ENCODE data around the gene VSNL1. TPM values are rescaled to one million over a fixed set of nuclear protein-coding genes. Genes with fewer than 3 reads are reported as not detected.

Gene VSNL1
- total RNA-seq, 1 donor from 2014 or later, result 0.13 TPM

- no peak for TF ChIP-seq CTCF (IDR thresholded peaks at IDR 0.05; ENCODE audit: insufficient read depth, low read length, poor library complexity, severe bottlenecking)
- Histone ChIP-seq H3K4me3 (ENCODE audit: low read depth, low read length) (no peak overlapping the region), H3K36me3 (ENCODE audit: control insufficient read depth, insufficient read depth, low read length) (no peaks in the 10 kb centered on the region), H3K27me3 (ENCODE audit: control insufficient read depth, insufficient read depth, low read length) (no peaks in the 10 kb centered on the region)
- no peak for DNase-seq (ENCODE audit: low read depth)
Measured at GRCh38 chr2:17600556-17601204, 60.2 kb downstream of the VSNL1 start.

GRCh38 chr2:17604050-17604449 is 63.6 kb downstream of the VSNL1 start:
- no peak for TF ChIP-seq CTCF (IDR thresholded peaks at IDR 0.05; ENCODE audit: insufficient read depth, low read length, poor library complexity, severe bottlenecking)
- H3K27me3 ChIP-seq (ENCODE audit: control insufficient read depth, insufficient read depth, low read length), result no peaks in the 10 kb centered on the region
- H3K4me3 ChIP-seq (ENCODE audit: low read depth, low read length), result no peak overlapping the region
- DNase-seq (ENCODE audit: low read depth), result no peak
- no peaks in the 10 kb centered on the region for H3K36me3 ChIP-seq (ENCODE audit: control insufficient read depth, insufficient read depth, low read length)

DNA sequence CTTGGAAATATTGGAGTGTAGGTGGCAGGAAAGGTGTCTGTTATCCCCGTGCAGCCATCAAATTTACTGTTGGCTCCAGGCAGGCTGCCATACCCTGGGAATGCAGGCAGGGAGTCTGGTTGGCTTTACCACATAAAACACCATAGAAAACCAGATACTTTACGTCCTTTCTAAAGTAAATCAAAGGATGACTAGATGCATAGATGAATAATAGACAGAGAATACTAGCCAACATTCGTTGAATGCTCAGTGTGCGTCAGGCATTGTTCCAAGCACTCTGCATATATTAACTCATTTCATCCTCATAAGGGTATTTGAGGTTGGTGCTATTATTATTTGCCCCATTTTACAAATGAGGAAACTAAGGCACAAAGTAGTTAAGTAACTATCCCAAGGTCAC is 65.2 kb downstream of the VSNL1 start:
- no peaks in the 10 kb centered on the region for H3K27me3 ChIP-seq (ENCODE audit: control insufficient read depth, insufficient read depth, low read length)
- TF ChIP-seq CTCF (IDR thresholded peaks at IDR 0.05; ENCODE audit: insufficient read depth, low read length, poor library complexity, severe bottlenecking), result no peak
- no peaks in the 10 kb centered on the region for H3K36me3 ChIP-seq (ENCODE audit: control insufficient read depth, insufficient read depth, low read length)
- no peak for DNase-seq (ENCODE audit: low read depth)
- no peak overlapping the region for H3K4me3 ChIP-seq (ENCODE audit: low read depth, low read length)

DNA sequence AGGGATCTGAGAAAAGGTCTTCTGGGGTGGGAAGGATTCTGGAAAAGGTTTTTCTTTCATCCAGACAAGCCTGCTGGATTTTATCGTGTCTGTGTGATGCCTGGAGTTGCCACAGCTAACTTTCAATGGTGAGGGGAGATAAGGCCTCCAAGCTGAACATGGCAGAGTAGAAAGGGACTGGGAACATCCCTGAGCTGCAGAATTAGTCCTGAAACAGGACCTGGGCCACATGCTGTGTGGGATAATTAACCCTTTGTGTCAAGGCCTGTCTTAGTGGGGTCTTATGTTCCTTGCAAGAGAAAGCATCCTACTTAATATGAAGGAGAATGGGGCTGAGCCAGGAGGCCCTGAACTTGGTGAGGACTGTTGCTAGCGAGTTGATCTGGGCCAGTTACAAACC is 66.4 kb downstream of the VSNL1 start:
- no peaks in the 10 kb centered on the region for H3K27me3 ChIP-seq (ENCODE audit: control insufficient read depth, insufficient read depth, low read length)
- DNase-seq (ENCODE audit: low read depth), result no peak
- H3K4me3 ChIP-seq (ENCODE audit: low read depth, low read length), result no peak overlapping the region
- H3K36me3 ChIP-seq (ENCODE audit: control insufficient read depth, insufficient read depth, low read length), result no peaks in the 10 kb centered on the region
- no peak for TF ChIP-seq CTCF (IDR thresholded peaks at IDR 0.05; ENCODE audit: insufficient read depth, low read length, poor library complexity, severe bottlenecking)

DNA sequence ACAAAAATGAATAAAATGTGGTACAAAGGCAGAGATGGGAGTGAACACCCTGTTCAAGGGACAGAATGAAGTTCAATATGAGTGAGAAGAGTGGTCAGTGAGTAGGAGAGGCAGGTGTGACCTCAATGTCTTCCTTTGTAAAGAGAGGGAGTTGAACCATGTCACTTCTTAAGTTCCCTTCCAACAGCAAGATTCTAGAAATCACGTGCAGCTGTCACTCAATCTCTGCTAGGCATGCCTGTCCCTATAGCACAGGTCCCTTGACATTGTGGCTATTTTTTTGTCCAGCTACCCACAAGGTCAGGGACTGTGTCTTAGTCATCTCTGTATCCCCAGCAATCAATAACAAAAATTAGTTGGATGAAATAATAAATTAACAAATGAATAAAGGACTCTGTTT is 66.9 kb downstream of the VSNL1 start:
- H3K4me3 ChIP-seq (ENCODE audit: low read depth, low read length), result no peak overlapping the region
- TF ChIP-seq CTCF (IDR thresholded peaks at IDR 0.05; ENCODE audit: insufficient read depth, low read length, poor library complexity, severe bottlenecking), result no peak
- no peaks in the 10 kb centered on the region for H3K36me3 ChIP-seq (ENCODE audit: control insufficient read depth, insufficient read depth, low read length)
- no peak for DNase-seq (ENCODE audit: low read depth)
- no peaks in the 10 kb centered on the region for H3K27me3 ChIP-seq (ENCODE audit: control insufficient read depth, insufficient read depth, low read length)

DNA sequence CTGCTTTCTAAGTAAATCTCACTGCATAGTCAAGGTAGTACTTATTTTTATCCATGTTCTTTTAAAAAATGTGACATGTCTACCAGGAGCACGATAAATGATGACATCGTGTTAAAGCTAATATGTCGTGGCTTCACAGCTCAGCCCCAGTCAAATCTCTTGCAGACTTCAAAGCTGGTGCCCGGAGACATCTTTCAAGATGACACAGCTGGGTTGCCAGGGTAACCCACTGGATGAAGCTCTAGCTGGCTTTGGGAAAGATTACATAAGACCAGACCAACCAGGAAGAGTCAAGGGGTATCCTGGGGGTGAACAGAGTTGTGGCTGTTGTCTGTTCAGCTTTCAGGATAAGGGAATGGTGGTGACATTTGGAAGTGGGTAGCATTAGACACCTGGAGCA is 67.8 kb downstream of the VSNL1 start:
- Histone ChIP-seq H3K4me3 (ENCODE audit: low read depth, low read length) (no peak overlapping the region), H3K36me3 (ENCODE audit: control insufficient read depth, insufficient read depth, low read length) (no peaks in the 10 kb centered on the region), H3K27me3 (ENCODE audit: control insufficient read depth, insufficient read depth, low read length) (no peaks in the 10 kb centered on the region)
- no peak for TF ChIP-seq CTCF (IDR thresholded peaks at IDR 0.05; ENCODE audit: insufficient read depth, low read length, poor library complexity, severe bottlenecking)
- DNase-seq (ENCODE audit: low read depth), result no peak
